Endothelial cell (in vitro differentiated cells): Measurements from ENCODE around the gene MT3. TPM values are rescaled to one million over a fixed set of nuclear protein-coding genes. Genes with fewer than 3 reads are reported as not detected.

Experiments used
- DNase-seq: peaks from one replicate; pipeline ENCODE4 v3.0.0; 2021; ENCODE audit warnings: low spot score
- H3K27ac Mint-ChIP-seq: one replicate; pipeline ENCODE4 v1.8.0; 2021; ENCODE audit warnings: mixed read lengths, inconsistent platforms; ENCODE audit not compliant: unreplicated experiment
- H3K27me3 Mint-ChIP-seq: one replicate; pipeline ENCODE4 v1.8.0; 2021; ENCODE audit warnings: mild to moderate bottlenecking, moderate library complexity, mixed read lengths, inconsistent platforms; ENCODE audit not compliant: unreplicated experiment
- H3K36me3 Mint-ChIP-seq: one replicate; pipeline ENCODE4 v1.8.0; 2021; ENCODE audit warnings: mild to moderate bottlenecking, low read depth, mixed read lengths, inconsistent platforms; ENCODE audit not compliant: unreplicated experiment
- H3K4me1 Mint-ChIP-seq: one replicate; pipeline ENCODE4 v1.8.0; 2021; ENCODE audit warnings: mild to moderate bottlenecking, mixed read lengths, inconsistent platforms; ENCODE audit not compliant: unreplicated experiment
- H3K4me3 Mint-ChIP-seq: one replicate; pipeline ENCODE4 v1.8.0; 2021; ENCODE audit warnings: mild to moderate bottlenecking, mixed read lengths, inconsistent platforms; ENCODE audit not compliant: unreplicated experiment
- H3K9me3 Mint-ChIP-seq: one replicate; pipeline ENCODE4 v1.8.0; 2021; ENCODE audit warnings: mixed read lengths, inconsistent platforms; ENCODE audit not compliant: unreplicated experiment
- CTCF ChIP-seq: fragments of 200-600 bp; sonication (generic); IDR thresholded peaks from one replicate; pipeline ENCODE4 v1.5.0; 2021; ENCODE audit warnings: antibody characterized with exemption; ENCODE audit not compliant: unreplicated experiment
- total RNA-seq: library from RNA; stranded (reverse); fragmentation: NEBNext Ultra II Directional; extraction: Animal tissue kit (Norgen Biotek cat#: 25700); gene quantifications from one replicate; pipeline ENCODE4 v1.2.1, GENCODE V29; 2021; ENCODE audit not compliant: unreplicated experiment

MT3 gene
- total RNA-seq, 1 donor from 2014 or later, result not detected

GRCh38 chr16:56608876-56609462, 19.6 kb downstream of the MT3 start:
- Mint-ChIP-seq H3K4me1 (peaks cover 35% of the 10 kb centered on the region), H3K27me3 (peaks cover 13% of the 10 kb centered on the region), H3K27ac (peak overlapping the region; percentile 43), H3K9me3 (no peaks in the 10 kb centered on the region), H3K4me3 (peak overlapping the region; percentile 77), H3K36me3 (no peaks in the 10 kb centered on the region)
- DNase-seq, result no peak
- no peak for TF ChIP-seq CTCF

- no peak for DNase-seq
- no peaks in the 10 kb centered on the region for H3K36me3 Mint-ChIP-seq
- no peaks in the 10 kb centered on the region for H3K9me3 Mint-ChIP-seq
- no peak overlapping the region for H3K4me3 Mint-ChIP-seq
- no peak for TF ChIP-seq CTCF
- no peak overlapping the region for H3K27ac Mint-ChIP-seq
- H3K4me1 Mint-ChIP-seq, result peaks cover 35% of the 10 kb centered on the region
- peaks cover 13% of the 10 kb centered on the region for H3K27me3 Mint-ChIP-seq
These were observed 20.2 kb downstream of the MT3 start for GRCh38 chr16:56609463-56609921.

GRCh38 chr16:56610017-56610608, 20.8 kb downstream of the MT3 start:
- DNase-seq, result no peak
- peaks cover 13% of the 10 kb centered on the region for H3K27me3 Mint-ChIP-seq
- no peak for TF ChIP-seq CTCF

GRCh38 chr16:56610609-56611111, 21.3 kb downstream of the MT3 start:
- no peaks in the 10 kb centered on the region for H3K9me3 Mint-ChIP-seq
- H3K27ac Mint-ChIP-seq, result no peak overlapping the region
- peaks cover 13% of the 10 kb centered on the region for H3K27me3 Mint-ChIP-seq
- no peak overlapping the region for H3K4me3 Mint-ChIP-seq
- DNase-seq, result no peak
- H3K4me1 Mint-ChIP-seq, result peaks cover 35% of the 10 kb centered on the region
- TF ChIP-seq CTCF, result no peak
- no peaks in the 10 kb centered on the region for H3K36me3 Mint-ChIP-seq

More at GRCh38 chr16:56610017-56610608, 20.8 kb downstream of the MT3 start:
- H3K9me3 Mint-ChIP-seq, result no peaks in the 10 kb centered on the region
- peaks cover 35% of the 10 kb centered on the region for H3K4me1 Mint-ChIP-seq
- H3K36me3 Mint-ChIP-seq, result no peaks in the 10 kb centered on the region
- H3K27ac Mint-ChIP-seq, result no peak overlapping the region
- H3K4me3 Mint-ChIP-seq, result no peak overlapping the region

GRCh38 chr16:56611281-56611833, 22.0 kb downstream of the MT3 start:
- H3K4me3 Mint-ChIP-seq, result no peak overlapping the region
- peaks cover 13% of the 10 kb centered on the region for H3K27me3 Mint-ChIP-seq
- no peak overlapping the region for H3K27ac Mint-ChIP-seq
- H3K4me1 Mint-ChIP-seq, result peaks cover 34% of the 10 kb centered on the region
- TF ChIP-seq CTCF, result no peak
- no peaks in the 10 kb centered on the region for H3K9me3 Mint-ChIP-seq
- no peaks in the 10 kb centered on the region for H3K36me3 Mint-ChIP-seq
- DNase-seq, result no peak
